ENCODE results near the gene ALDH1L1. TPM values are rescaled to one million over a fixed set of nuclear protein-coding genes. Genes with fewer than 3 reads are reported as not detected.

The ALDH1L1 gene
- total and polyA plus RNA-seq, 2 of the 13 experiments (the other 11 are each of a cell fraction or from before 2014, with no cell fraction given), result 11.2 to 28.7 TPM

DNA sequence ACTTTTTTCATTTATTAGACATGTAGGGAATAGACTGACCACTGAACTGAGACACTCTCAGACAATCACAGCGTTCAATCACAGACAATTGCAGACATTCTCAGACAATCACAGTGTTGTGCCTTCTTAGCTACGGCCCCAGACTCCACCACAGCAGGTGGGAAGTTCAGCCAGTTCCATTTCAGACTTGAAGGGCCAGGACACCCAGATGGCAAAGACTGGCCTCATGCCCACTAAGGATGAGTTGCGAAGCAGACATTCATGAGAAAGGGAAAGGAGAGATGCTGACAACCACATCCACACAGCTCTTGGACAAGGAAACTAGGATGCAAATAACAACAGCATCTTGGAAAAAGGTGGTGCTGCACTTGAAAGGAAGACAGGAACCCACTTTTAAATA, 21.9 kb upstream of the ALDH1L1 start:
- no peak overlapping the region for H3K4me3 ChIP-seq (replicated peaks in 1 of 3; ENCODE audit: insufficient read depth in 1 of 3, low read depth in 2 of 3, low read length in 3 of 3)
- H2AFZ ChIP-seq (ENCODE audit: low read length), result no peak overlapping the region
- no peaks in the 10 kb centered on the region for H3K79me2 ChIP-seq (ENCODE audit: insufficient read depth, low read length)
- in situ Hi-C loops (cut with HindIII; ENCODE audit: extremely low pct_ligation_motif_present, low pct_unique_long_range_greater_than_20kb), result no loop called here
- H3K36me3 ChIP-seq (replicated peaks in 1 of 2; ENCODE audit: control insufficient read depth in 1 of 2, insufficient read depth in 2 of 2, low read length in 2 of 2), result no peaks in the 10 kb centered on the region
- DNase-seq (ENCODE audit: low spot score) (no peak), FAIRE-seq (no peak), ATAC-seq (no peak)
- BruUV-seq (replicated peaks), result no TSS peak
- CTCF ChIA-PET (ENCODE audit: low intra/inter-chr PET ratio, low total read pairs), result no interaction called here
- H3K4me2 ChIP-seq (ENCODE audit: low read depth, low read length), result no peak overlapping the region
- POLR2A ChIA-PET, result no interaction called here
- no peaks in the 10 kb centered on the region for H3K27me3 ChIP-seq (ENCODE audit: control insufficient read depth in 1 of 2, insufficient read depth in 2 of 2, low read length in 2 of 2)
- TF ChIP-seq SMAD9 (CRISPR knock-in tag; IDR thresholded peaks at IDR 0.05) (no peak), MYC (CRISPR knock-in tag; IDR thresholded peaks at IDR 0.05; ENCODE audit: borderline replicate concordance) (no peak), CHD2 (IDR thresholded peaks at IDR 0.05; ENCODE audit: low read depth, low read length) (no peak), LBX2 (CRISPR knock-in tag; IDR thresholded peaks at IDR 0.05; ENCODE audit: borderline replicate concordance) (no peak), ZNF850 (CRISPR knock-in tag; conservative IDR thresholded peaks at IDR 0.05) (no peak), NPAS2 (CRISPR knock-in tag; IDR thresholded peaks at IDR 0.05; ENCODE audit: borderline replicate concordance) (no peak), ZNF772 (CRISPR knock-in tag; IDR thresholded peaks at IDR 0.05) (no peak), SETDB1 (CRISPR knock-in tag; IDR thresholded peaks at IDR 0.05; ENCODE audit: borderline replicate concordance) (no peak), POGZ (CRISPR knock-in tag; IDR thresholded peaks at IDR 0.05) (no peak), DDIT3 (CRISPR knock-in tag; IDR thresholded peaks at IDR 0.05) (no peak), SRSF9 (IDR thresholded peaks at IDR 0.05; ENCODE audit: borderline replicate concordance, insufficient read depth, low read depth, low read length, poor library complexity, severe bottlenecking) (no peak)
- TF ChIP-seq, protein P1, sequence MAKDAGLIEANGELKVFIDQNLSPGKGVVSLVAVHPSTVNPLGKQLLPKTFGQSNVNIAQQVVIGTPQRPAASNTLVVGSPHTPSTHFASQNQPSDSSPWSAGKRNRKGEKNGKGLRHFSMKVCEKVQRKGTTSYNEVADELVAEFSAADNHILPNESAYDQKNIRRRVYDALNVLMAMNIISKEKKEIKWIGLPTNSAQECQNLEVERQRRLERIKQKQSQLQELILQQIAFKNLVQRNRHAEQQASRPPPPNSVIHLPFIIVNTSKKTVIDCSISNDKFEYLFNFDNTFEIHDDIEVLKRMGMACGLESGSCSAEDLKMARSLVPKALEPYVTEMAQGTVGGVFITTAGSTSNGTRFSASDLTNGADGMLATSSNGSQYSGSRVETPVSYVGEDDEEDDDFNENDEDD (CRISPR knock-in tag; IDR thresholded peaks at IDR 0.05; ENCODE audit: borderline replicate concordance), result no peak
- TF ChIP-seq, protein P2, sequence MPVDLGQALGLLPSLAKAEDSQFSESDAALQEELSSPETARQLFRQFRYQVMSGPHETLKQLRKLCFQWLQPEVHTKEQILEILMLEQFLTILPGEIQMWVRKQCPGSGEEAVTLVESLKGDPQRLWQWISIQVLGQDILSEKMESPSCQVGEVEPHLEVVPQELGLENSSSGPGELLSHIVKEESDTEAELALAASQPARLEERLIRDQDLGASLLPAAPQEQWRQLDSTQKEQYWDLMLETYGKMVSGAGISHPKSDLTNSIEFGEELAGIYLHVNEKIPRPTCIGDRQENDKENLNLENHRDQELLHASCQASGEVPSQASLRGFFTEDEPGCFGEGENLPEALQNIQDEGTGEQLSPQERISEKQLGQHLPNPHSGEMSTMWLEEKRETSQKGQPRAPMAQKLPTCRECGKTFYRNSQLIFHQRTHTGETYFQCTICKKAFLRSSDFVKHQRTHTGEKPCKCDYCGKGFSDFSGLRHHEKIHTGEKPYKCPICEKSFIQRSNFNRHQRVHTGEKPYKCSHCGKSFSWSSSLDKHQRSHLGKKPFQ (CRISPR knock-in tag; IDR thresholded peaks at IDR 0.05; ENCODE audit: insufficient replicate concordance), result no peak
- H4K20me1 ChIP-seq (ENCODE audit: insufficient read depth, low read length), result no peaks in the 10 kb centered on the region
- 57% methylated on average over 3 of the region's 3 CpGs for WGBS (ENCODE audit: low lambda C conversion rate)
- intact Hi-C loops (cut with micrococcal nuclease; ENCODE audit: unreplicated experiment), result loop anchor here (10.0 kb wide), 1 partner anchor 227 kb away; no protein-coding TSS in a partner anchor
- peaks cover 16% of the 10 kb centered on the region for H3K4me1 ChIP-seq (ENCODE audit: insufficient read depth, low read length)
- no peak overlapping the region for H3K27ac ChIP-seq (ENCODE audit: extremely low read length, insufficient read depth, low read length)
- H3K9me3 ChIP-seq (ENCODE audit: low read length), result peaks cover 5% of the 10 kb centered on the region; the same call in 1 of the 2 replicates
- no peak overlapping the region for H3K9ac ChIP-seq (ENCODE audit: insufficient read depth, low read depth, low read length)

All from HepG2 (cell line).